ENCODE results near the gene PLCB3. TPM values are rescaled to one million over a fixed set of nuclear protein-coding genes. Genes with fewer than 3 reads are reported as not detected.

Gene PLCB3
- polyA plus RNA-seq, 1 experiment, result 30.2 TPM

DNA sequence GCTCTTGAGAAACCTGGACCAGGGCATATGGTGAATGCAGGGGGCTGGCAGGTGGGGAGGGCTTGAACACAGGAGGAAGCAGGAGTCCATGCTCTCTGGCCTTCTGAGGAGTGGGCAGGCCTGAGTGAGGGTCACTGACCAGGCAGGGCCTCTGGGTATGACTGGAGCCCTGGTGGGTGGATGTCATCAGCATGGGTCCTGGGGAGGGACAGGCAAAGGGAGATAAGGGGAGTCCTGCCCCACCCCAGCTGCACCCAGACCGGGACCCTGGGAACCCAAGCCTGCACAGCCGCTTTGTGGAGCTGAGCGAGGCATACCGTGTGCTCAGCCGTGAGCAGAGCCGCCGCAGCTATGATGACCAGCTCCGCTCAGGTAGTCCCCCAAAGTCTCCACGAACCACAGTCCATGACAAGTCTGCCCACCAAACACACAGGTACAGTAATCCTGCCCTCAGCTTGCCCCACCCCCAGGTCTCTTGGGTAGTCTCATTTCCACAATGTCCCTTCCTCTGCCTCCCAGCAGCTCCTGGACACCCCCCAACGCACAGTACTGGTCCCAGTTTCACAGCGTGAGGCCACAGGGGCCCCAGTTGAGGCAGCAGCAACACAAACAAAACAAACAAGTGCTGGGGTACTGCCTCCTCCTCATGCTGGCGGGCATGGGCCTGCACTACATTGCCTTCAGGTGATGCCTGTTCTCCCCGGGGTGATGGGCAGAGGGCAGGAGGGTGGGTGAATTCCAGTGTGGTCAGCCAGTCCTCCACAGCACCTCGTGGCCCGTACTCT lies 19.0 kb upstream of the PLCB3 start:
- POLR2A ChIA-PET, result interaction anchor here (0.6 kb wide), 1 partner anchor 9 kb away, joined by 3 read pairs; the partner anchor contains the start of gene FKBP2
- no peaks in the 10 kb centered on the region for H3K27me3 ChIP-seq (ENCODE audit: control insufficient read depth, insufficient read depth, low read length)
- CTCF ChIA-PET, result interaction anchor here (0.9 to 3.0 kb wide), 2 partner anchors 11 to 19 kb away, joined by 3 to 15 read pairs; partner anchors contain the start of gene PLCB3
- DNase-seq (ENCODE audit: low read depth), result no peak
- H3K36me3 ChIP-seq (ENCODE audit: control insufficient read depth, insufficient read depth, low read length), result no peaks in the 10 kb centered on the region; the same call in 1 of the 2 replicates
- TF ChIP-seq, protein P1, sequence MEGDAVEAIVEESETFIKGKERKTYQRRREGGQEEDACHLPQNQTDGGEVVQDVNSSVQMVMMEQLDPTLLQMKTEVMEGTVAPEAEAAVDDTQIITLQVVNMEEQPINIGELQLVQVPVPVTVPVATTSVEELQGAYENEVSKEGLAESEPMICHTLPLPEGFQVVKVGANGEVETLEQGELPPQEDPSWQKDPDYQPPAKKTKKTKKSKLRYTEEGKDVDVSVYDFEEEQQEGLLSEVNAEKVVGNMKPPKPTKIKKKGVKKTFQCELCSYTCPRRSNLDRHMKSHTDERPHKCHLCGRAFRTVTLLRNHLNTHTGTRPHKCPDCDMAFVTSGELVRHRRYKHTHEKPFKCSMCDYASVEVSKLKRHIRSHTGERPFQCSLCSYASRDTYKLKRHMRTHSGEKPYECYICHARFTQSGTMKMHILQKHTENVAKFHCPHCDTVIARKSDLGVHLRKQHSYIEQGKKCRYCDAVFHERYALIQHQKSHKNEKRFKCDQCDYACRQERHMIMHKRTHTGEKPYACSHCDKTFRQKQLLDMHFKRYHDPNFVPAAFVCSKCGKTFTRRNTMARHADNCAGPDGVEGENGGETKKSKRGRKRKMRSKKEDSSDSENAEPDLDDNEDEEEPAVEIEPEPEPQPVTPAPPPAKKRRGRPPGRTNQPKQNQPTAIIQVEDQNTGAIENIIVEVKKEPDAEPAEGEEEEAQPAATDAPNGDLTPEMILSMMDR (IDR thresholded peaks at IDR 0.05; ENCODE audit: insufficient read depth, low read depth, low read length), result no peak
- H3K4me3 ChIP-seq (ENCODE audit: low read depth, low read length), result no peak overlapping the region

DNA sequence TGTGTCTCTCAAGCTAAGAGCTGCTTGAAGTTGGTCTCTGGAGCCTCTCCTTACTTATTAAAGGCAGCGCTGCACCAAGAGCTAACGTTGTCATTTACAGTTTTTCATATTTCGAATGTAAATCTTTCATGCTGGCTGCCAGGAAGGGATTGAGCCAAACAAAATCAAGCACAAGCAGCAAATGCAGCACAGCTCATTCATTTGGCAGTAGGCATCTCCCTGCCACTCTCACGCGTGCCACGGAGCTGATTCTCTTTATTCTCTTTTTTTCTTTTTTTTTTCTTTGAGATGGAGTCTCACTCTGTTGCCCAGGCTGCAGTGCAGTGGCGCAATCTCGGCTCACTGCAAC lies 18.4 kb upstream of the PLCB3 start:
- ChIA-PET CTCF (interaction anchor here (0.9 to 3.0 kb wide), 2 partner anchors 11 to 18 kb away, joined by 3 to 15 read pairs; partner anchors contain the start of gene PLCB3), POLR2A (no interaction called here)
- no peaks in the 10 kb centered on the region; the same call in 1 of the 2 replicates for H3K36me3 ChIP-seq (ENCODE audit: control insufficient read depth, insufficient read depth, low read length)

DNA sequence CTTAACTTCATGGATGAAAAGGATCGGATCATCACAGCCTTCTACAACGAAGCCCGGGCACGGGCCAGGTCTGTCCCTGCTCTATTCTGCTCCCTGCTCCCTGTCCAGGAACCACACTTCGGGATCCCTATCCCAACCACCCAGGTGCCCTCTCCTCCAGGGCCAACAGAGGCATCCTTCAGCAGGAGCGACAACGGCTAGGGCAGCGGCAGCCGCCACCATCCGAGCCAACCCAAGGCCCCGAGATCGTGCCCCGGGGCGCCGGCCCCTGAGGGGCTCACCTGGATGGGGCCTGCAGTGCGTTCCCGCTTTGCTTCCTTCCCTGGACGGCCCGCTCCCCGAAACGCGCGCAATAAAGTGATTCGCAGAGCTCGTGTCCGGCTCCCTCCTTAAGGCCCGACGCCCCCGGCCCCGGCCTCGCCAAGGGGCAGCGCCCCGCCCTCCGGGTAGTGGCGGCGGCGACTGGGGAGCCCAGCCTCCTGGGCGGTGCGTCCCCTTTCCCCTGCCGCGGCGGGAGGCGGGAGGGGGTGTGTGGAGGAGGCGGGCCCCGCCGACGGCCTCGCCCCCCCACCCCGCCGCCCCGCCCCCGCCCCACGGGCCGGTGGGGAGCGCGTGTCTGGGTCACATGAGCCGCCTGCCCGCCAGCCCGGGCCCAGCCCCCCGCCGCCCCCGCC lies 17.3 kb upstream of the PLCB3 start, which contains the start of gene VEGFB:
VEGFB (plus strand) TSS at position 672 of the 674 bp plus-strand sequence. CDS start 250 bp downstream, outside the sequence.
- CTCF ChIA-PET, result interaction anchor here (1.0 to 3.0 kb wide), 2 partner anchors 17 to 70 kb away, joined by 3 to 15 read pairs; partner anchors contain the start of gene PLCB3
- no peaks in the 10 kb centered on the region for H3K27me3 ChIP-seq (ENCODE audit: control insufficient read depth, insufficient read depth, low read length)
- POLR2A ChIA-PET, result no interaction called here
- no peak for DNase-seq (ENCODE audit: low read depth)
- H3K36me3 ChIP-seq (ENCODE audit: control insufficient read depth, insufficient read depth, low read length), result peaks cover 4% of the 10 kb centered on the region
- TF ChIP-seq, protein P1 (IDR thresholded peaks at IDR 0.05; ENCODE audit: insufficient read depth, low read depth, low read length), result no peak
- H3K4me3 ChIP-seq (ENCODE audit: low read depth, low read length), result peak within 1 kb of the TSS; percentile 56

More for the DNA sequence above, 18.4 kb upstream of the PLCB3 start:
- Histone ChIP-seq H3K4me3 (ENCODE audit: low read depth, low read length) (no peak overlapping the region), H3K27me3 (ENCODE audit: control insufficient read depth, insufficient read depth, low read length) (no peaks in the 10 kb centered on the region)
- DNase-seq (ENCODE audit: low read depth), result no peak
- TF ChIP-seq, protein P1 (IDR thresholded peaks at IDR 0.05; ENCODE audit: insufficient read depth, low read depth, low read length), result no peak

DNA sequence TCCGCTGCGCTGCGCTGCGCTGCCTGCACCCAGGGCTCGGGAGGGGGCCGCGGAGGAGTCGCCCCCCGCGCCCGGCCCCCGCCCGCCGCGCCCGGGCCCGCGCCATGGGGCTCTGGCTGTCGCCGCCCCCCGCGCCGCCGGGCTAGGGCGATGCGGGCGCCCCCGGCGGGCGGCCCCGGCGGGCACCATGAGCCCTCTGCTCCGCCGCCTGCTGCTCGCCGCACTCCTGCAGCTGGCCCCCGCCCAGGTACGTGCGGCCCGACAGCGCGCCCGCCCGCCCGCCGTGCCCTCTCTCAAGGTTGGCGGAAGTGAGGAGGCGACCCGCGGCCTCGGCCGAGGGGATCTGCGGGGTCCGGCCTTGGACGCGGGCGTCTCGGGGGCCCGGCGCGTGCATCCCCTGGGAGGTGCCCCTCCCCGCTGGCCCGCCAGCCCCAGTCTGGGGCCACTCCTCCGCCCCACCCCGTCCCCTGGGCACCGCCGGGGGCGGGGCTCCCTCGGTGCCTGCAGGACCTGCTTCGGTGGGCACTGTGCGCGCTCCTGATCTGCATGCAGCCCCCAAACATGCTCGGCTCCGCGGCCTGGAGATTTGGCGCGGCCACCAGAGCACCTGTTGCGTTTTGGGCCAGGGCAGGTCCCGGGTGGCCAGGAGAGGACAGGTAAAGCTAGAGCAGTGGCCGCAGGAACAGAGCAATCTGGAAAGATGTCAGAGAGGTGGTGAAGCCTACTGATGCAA lies 16.5 kb upstream of the PLCB3 start:
- no peaks in the 10 kb centered on the region for H3K27me3 ChIP-seq (ENCODE audit: control insufficient read depth, insufficient read depth, low read length)
- CTCF ChIA-PET, result interaction anchor here (1.0 to 3.0 kb wide), 2 partner anchors 16 to 70 kb away, joined by 3 to 15 read pairs; partner anchors contain the start of gene PLCB3
- TF ChIP-seq, protein P1 (IDR thresholded peaks at IDR 0.05; ENCODE audit: insufficient read depth, low read depth, low read length), result no peak
- H3K4me3 ChIP-seq (ENCODE audit: low read depth, low read length), result peak overlapping the region; percentile 56
- peaks cover 4% of the 10 kb centered on the region for H3K36me3 ChIP-seq (ENCODE audit: control insufficient read depth, insufficient read depth, low read length)
- POLR2A ChIA-PET, result no interaction called here
- no peak for DNase-seq (ENCODE audit: low read depth)
